Neutrophil (primary cell): ENCODE measurements around the gene NMUR1.
"Not testable (repeated sequence)": the region's sequence is repeated elsewhere in the genome, so short reads cannot be mapped to it uniquely, and the experiment has no call there.

Experiments used
- H3K27ac ChIP-seq: fragments of 200-600 bp; sonication (generic); 2 replicates; pipeline ENCODE4 v1.5.1; 2016; ENCODE audit warnings: mild to moderate bottlenecking, moderate library complexity
- H3K27me3 ChIP-seq: fragments of 200-600 bp; sonication (generic); 2 replicates; pipeline ENCODE4 v1.6.0; 2016; ENCODE audit warnings: mild to moderate bottlenecking
- H3K36me3 ChIP-seq: fragments of 200-600 bp; sonication (generic); 2 replicates; pipeline ENCODE4 v1.5.1; 2017
- H3K4me1 ChIP-seq, 2 experiments: fragments of 200-600 bp in 1 of 2; sonication (generic) in 1 of 2; 1 replicate in 1 of 2; 2 replicates in 1 of 2; pipeline versions ENCODE4 v1.5.1 to v1.6.1; 2013 to 2016; ENCODE audit warnings: low read depth in 1 of 2, low read length in 1 of 2, mild to moderate bottlenecking in 1 of 2, moderate library complexity in 1 of 2; ENCODE audit not compliant: control insufficient read depth in 1 of 2, insufficient read depth in 1 of 2
- H3K4me3 ChIP-seq, 2 experiments: fragments of 200-600 bp in 1 of 2; sonication (generic) in 1 of 2; 1 replicate in 1 of 2; 2 replicates in 1 of 2; pipeline ENCODE4 v1.5.1; 2013 to 2016; ENCODE audit warnings: low read depth in 1 of 2, low read length in 1 of 2, mild to moderate bottlenecking in 1 of 2, moderate library complexity in 1 of 2
- H3K9me3 ChIP-seq: fragments of 200-600 bp; sonication (generic); 2 replicates; pipeline ENCODE4 v1.5.1; 2016
- TF ChIP-seq, protein P1 (sequence below): fragments of 200-600 bp; sonication (generic); IDR thresholded peaks from 2 replicates; pipeline ENCODE4 v1.5.1; 2016; ENCODE audit warnings: antibody characterized with exemption

The NMUR1 gene

DNA sequence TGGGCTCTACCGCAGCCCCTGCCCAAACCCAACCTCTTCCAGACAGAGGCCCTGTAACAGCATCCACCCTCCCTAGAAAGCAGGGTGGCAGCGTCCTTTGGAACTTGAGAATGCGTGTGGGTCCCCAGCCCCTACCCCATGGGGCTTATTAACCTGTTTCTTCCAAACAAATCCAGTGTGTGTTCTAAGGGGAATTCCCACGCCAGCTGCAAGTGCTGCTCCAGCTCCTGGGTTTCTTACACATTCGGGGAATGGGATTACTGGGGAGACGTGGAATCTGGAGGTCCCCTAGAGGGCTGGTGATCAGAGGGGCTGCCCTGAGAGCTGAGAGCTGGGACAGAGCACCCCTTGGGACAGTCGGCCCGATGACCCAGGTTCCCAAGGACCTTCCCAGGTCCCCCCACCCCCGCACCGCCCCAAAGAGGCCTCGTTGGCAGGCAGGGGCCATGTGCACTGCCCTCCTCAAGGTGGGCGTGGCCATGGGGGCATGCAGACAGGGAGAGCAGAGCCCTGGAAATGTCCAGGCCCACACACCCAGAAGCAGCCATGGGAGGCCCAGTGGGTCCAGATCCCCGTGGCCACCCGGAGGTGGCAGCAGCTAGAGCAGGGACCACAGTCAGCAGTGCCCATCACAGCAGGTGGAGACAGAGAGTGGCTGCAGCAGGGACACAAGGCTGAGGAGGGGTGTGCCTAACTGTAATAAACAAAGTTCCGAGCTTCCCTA, 43.6 kb upstream of the NMUR1 start:
- H3K27ac ChIP-seq: no peak overlapping the region
- no peak overlapping the region for H3K4me3 ChIP-seq
- H3K36me3 ChIP-seq: no peaks in the 10 kb centered on the region
- no peaks in the 10 kb centered on the region for H3K27me3 ChIP-seq
- no peaks in the 10 kb centered on the region for H3K4me1 ChIP-seq
- TF ChIP-seq, protein P1, sequence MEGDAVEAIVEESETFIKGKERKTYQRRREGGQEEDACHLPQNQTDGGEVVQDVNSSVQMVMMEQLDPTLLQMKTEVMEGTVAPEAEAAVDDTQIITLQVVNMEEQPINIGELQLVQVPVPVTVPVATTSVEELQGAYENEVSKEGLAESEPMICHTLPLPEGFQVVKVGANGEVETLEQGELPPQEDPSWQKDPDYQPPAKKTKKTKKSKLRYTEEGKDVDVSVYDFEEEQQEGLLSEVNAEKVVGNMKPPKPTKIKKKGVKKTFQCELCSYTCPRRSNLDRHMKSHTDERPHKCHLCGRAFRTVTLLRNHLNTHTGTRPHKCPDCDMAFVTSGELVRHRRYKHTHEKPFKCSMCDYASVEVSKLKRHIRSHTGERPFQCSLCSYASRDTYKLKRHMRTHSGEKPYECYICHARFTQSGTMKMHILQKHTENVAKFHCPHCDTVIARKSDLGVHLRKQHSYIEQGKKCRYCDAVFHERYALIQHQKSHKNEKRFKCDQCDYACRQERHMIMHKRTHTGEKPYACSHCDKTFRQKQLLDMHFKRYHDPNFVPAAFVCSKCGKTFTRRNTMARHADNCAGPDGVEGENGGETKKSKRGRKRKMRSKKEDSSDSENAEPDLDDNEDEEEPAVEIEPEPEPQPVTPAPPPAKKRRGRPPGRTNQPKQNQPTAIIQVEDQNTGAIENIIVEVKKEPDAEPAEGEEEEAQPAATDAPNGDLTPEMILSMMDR: no peak
- H3K9me3 ChIP-seq: no peaks in the 10 kb centered on the region

DNA sequence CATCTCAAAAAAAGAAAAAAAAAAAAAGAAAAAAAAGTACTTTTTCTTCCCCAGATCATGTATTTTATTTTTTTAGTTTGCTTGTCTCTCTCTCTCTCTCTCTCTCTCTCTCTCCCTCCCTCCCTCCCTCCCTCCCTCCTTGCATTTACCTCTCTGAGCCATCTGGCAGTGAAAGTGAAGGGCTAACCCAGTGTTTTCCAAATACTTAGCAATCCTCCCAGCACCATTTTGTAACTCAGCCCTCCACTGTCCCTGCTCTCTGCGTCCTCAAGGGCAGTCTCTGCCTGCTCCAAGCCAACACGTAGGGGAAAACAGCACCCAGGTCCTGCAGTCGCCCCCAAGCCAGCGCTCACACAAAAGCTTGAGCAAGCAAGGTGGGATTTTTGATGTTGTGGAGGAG, 42.9 kb upstream of the NMUR1 start:
- TF ChIP-seq, protein P1: no peak
- no peaks in the 10 kb centered on the region for H3K36me3 ChIP-seq
- H3K27me3 ChIP-seq: no peaks in the 10 kb centered on the region
- no peaks in the 10 kb centered on the region for H3K4me1 ChIP-seq
- no peak overlapping the region for H3K4me3 ChIP-seq
- H3K27ac ChIP-seq: no peak overlapping the region
- H3K9me3 ChIP-seq: no peaks in the 10 kb centered on the region

DNA sequence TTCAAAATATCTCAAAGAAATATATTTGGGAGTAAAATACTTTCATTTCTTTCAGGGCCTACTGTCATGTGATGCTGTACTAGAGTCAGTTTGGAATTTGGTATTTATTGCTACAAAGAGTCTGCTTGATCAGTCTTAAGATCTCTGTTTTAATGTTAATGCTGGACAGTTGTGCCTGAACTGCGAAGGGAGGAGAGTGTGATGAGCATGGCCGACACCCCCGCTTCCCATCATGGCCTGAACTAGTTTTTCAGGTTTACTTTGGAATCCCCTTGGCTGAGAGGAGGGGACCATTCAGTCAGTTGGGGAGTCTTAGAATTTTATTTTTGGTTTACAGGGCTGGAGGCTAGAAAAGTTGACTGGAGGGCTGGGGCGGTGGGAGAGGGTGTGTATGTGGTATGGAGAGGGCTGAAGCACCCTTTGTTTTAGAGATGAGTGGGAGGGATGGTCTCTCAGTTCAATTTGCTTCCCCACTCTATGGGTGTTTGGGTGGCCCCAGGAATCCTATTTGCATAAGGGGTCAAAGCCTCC, 41.5 kb upstream of the NMUR1 start:
- TF ChIP-seq, protein P1: no peak
- Histone ChIP-seq H3K27me3 (no peaks in the 10 kb centered on the region), H3K9me3 (no peaks in the 10 kb centered on the region), H3K4me1 (no peaks in the 10 kb centered on the region), H3K36me3 (no peaks in the 10 kb centered on the region), H3K4me3 (no peak overlapping the region), H3K27ac (no peak overlapping the region)

DNA sequence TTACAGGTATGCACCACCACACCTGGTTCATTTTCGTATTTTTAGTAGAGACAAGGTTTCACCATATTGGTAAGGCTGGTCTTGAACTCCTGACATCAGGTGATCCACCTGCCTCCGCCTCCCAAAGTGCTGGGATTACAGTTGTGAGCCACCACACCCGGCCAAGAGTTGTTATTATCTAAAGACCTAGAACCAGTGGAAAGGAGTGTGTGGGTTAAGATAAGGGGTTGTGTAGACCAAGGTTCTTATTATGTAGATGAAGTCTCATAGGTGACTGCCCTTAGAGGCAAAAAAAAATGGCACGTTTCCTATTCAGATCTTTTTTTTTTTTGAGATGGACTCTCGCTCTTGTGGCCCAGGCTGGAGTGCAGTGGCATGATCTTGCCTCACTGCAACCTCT, 40.7 kb upstream of the NMUR1 start:
- not testable (repeated sequence) for H3K4me1 ChIP-seq, H3K4me3 ChIP-seq, H3K27ac ChIP-seq, H3K27me3 ChIP-seq, H3K9me3 ChIP-seq, H3K36me3 ChIP-seq

DNA sequence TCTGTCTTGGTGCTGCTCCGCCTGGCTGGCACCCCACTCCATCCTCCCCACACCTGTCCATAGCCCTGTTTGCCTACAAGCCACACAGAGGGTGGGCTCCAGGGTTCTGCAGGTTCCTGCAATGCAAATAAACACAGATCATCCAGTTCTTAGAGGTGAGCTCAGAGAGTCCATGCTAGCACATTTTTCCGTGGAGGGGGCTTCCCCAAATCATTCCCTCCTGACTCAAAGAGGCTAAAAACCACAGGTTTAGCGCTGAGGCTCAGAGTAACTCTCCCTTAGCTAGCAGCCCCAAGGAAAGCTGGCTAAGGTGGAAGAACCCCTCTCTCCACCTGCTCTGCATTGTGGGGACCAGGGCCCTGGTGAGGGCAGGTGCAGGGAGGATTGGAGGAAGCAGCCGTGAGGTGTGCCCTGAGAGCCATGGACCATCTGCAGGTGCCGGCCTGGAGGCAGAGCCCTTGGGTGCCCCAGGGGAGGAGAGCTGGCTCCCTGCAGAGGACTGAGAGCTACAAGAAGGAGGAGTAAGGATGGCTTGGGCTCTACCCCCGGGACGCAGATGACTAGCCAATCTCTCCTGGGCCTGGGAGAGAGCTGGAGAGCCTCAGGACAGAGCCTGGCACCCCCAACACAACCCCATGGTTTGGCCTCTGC, 38.7 kb upstream of the NMUR1 start:
- TF ChIP-seq, protein P1: no peak
- H3K4me1 ChIP-seq: no peaks in the 10 kb centered on the region

DNA sequence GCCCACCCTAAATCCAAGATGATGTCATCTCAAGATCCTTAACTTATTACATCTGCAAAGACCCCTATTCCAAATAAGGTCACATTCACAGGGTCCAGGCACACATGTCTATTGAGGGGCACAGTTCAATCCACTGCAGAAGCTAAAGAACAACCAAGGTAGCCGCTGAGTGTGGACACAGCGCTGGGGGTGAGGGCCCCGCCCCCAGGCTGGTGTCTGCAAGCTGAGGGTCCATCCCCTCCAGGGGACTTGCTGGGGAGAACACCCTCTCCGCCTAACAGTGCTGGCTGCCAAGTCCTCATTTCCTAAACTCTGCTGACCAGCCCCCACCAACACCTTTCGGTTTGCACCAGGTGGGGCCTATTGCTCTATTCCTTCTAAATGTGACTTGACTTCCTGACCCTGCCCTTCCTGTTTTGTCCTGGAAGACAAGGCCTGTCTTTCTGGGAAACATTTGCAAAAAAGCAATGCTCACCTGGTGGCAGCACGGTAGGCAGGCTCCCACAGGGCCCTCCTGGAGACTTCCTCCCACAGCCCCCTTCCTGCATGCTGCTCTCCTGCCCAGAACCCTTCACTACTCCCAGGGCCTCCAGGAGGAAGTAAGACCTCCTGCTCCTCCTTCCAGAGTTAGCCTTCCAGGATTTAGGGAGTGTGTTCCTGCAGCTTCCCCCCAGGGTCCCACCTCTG, 38.0 kb upstream of the NMUR1 start:
- Histone ChIP-seq H3K4me1 (no peaks in the 10 kb centered on the region), H3K27me3 (no peaks in the 10 kb centered on the region), H3K9me3 (no peaks in the 10 kb centered on the region), H3K27ac (no peak overlapping the region), H3K36me3 (no peaks in the 10 kb centered on the region), H3K4me3 (no peak overlapping the region)
- TF ChIP-seq, protein P1: no peak

More for the DNA sequence above, 38.7 kb upstream of the NMUR1 start:
- no peaks in the 10 kb centered on the region for H3K9me3 ChIP-seq
- H3K36me3 ChIP-seq: no peaks in the 10 kb centered on the region
- H3K27me3 ChIP-seq: no peaks in the 10 kb centered on the region
- no peak overlapping the region for H3K27ac ChIP-seq
- H3K4me3 ChIP-seq: no peak overlapping the region
